DMS79 (cell line): ENCODE data around the gene RSPRY1.
"Not testable (repeated sequence)": the region's sequence is repeated elsewhere in the genome, so short reads cannot be mapped to it uniquely, and the experiment has no call there.

Experiments used
- DNase-seq: peaks from one replicate; lab custom pipeline; 2025; lab: John Stamatoyannopoulos, UW

Gene RSPRY1

DNA sequence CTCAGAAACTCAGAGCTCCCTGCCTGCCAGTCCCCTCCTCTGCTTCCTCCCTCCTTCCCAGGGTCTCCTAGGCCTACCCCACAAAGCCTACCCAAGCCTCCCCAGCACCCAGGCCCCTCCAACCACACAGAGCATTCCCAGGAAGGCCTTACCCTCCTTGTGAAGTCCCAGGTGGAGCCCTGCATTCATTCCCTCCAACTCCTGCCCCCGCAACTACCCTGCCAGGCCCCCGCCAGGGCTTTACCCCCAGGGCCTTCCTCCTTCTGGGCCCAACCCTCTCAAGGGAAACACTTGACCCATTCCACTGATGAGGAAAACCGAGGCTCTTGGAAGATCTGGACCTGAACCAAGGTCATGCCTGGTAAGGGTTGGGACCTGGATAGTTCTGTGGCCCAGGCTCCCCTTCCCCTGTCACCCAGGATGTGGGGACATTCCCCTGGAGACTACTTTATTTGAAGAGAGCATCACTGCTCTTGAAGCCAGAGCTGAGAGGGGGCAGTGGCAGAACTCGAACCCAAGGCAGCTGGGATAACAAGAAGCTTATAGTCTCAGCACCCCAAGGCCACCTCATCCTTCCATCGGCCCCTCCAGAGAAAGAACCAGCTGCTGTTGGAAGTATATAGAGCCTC lies 85.9 kb downstream of the RSPRY1 start:
- DNase-seq, result no peak

DNA sequence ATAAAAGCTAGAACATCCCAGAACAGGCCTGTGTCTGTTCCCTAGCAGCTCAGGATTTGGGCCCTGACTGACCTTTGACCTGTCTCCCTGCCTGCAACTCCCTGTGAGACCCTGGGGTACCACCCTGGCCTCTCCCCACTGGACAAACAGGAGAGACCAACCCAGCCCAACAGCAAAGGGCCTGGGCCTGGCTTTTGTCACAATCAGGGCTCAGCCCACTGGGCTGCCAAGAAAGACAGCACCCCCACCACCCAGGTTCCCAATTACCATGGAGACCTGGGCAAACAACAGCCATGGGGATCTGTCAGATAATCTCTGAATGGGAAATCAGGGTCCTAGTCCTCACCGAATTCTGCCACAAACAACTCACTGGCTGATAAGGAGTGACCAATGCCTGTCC lies 87.2 kb downstream of the RSPRY1 start:
- DNase-seq, result no peak

GRCh38 chr16:57273826-57274225 lies 87.7 kb downstream of the RSPRY1 start:
- DNase-seq, result no peak

DNA sequence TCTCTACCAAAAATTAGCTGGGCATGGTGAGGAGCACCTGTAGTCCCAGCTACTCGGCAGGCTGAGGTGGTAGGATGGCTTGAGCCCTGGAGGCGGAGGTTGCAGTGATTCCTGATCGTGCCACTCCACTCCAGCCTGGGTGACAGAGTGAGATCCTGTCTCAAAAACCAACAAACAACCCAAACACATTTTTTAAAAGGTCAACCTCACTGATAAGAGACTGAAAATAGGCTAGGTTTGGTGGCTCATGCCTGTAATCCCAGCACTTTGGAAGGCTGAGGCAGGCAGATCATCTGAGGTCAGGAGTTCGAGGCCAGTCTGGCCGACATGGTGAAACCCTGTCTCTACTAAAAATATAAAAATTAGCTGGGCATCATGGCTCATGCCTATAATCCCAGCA lies 89.8 kb downstream of the RSPRY1 start:
- not testable (repeated sequence) for DNase-seq

- DNase-seq, result no peak
Observed at GRCh38 chr16:57276596-57276995, 90.5 kb downstream of the RSPRY1 start.

GRCh38 chr16:57277586-57277985 lies 91.5 kb downstream of the RSPRY1 start:
- DNase-seq, result no peak

DNA sequence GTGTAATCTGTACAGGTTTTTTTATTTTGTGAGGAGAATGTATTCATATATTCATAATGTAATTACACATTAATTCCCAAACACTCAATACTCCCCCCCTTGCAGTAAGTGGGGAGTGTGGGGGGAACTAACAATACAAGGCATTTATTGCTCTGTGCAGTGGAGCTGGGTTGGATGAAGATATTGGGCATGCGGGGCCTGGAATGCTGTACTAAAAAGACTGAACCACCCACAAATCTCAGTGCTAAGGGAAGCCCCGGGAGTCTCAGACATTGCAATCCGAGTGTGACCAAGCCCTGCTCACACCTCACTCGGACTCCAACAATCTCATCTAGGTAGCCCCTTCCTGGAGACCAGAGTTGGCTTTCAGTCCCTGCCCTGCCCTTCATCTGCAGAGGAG lies 92.4 kb downstream of the RSPRY1 start:
- DNase-seq, result no peak

- no peak for DNase-seq
Observed at GRCh38 chr16:57279780-57280638, 93.9 kb downstream of the RSPRY1 start.

DNA sequence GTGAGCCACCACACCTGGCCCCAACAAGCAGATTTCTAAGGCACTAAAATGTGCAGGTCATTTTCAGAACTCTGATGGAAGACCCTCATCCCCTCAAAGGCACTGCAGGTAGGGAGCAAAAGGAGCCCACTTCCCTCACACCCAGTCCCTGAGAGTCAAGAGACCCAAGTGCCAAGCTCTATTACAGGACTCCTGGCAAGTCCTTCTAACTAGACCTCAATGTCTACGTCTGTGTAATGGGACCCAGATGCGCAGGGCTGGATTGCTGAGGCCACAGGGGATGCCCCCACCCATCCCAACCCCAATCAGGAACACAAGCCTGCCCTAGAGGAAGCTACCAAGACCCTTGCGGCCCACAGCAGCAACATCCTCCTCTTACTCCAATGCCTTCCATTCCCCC lies 95.7 kb downstream of the RSPRY1 start:
- DNase-seq, result no peak

- no peak for DNase-seq
Observed at GRCh38 chr16:57282510-57283213, 96.5 kb downstream of the RSPRY1 start.

DNA sequence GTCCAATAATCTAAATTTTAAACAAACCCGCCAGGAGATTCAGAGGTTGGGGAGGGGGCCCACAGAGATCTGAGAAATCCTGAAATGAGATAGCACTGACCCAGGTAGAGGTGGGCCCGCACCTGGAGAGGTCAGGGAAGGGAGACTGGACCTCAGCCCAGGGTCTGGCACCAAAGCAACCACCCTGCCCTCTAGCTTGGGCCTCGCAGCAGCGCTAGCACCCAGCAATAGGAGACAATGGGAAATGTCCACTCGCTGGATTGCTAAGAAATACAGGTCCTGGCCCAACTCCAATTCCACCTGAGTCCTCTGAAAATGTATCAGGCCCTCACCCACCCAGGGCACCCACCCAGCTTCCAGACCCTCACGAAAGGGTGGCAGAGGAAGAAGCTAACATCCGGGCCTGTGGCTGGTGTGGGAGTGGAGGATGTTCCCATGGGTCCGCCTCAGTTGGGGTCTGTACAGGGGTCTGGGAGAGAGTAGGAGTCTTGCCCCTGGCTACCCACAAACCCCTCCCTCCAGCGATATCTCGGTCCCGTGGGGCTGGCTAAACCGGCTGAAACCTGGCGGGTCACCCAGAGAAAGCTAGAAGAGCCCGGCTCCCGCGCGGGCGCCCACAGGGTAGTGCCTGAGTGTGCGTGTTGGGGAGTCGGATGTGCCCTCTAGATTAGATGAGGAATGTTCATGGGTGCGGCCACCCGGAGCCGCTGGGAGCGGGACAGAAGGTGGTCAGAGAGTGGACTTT lies 97.3 kb downstream of the RSPRY1 start:
- no peak for DNase-seq

DNA sequence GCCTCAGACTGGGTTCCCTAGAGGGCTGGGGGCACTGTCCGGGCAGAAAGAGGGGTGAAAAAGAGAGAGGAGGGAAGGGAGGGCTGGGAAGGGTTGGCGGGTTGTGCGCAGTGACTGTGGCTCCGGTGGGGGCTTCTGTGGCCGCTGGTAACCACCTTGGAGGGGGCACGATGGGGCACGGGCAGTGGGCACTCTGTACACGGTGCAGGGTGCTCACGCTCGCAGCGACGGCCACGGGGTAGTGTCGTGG lies 97.8 kb downstream of the RSPRY1 start:
- no peak for DNase-seq

GRCh38 chr16:57284209-57284951 lies 98.3 kb downstream of the RSPRY1 start, which contains the start of gene PLLP:
TSS of gene PLLP (minus strand) at chr16:57284672. CDS start at chr16:57284540, 132 bp downstream.
- DNase-seq, result no peak

GRCh38 chr16:57284952-57285363 lies 98.8 kb downstream of the RSPRY1 start:
- DNase-seq, result no peak

GRCh38 chr16:57285379-57285778 lies 99.2 kb downstream of the RSPRY1 start:
- DNase-seq, result no peak

DNA sequence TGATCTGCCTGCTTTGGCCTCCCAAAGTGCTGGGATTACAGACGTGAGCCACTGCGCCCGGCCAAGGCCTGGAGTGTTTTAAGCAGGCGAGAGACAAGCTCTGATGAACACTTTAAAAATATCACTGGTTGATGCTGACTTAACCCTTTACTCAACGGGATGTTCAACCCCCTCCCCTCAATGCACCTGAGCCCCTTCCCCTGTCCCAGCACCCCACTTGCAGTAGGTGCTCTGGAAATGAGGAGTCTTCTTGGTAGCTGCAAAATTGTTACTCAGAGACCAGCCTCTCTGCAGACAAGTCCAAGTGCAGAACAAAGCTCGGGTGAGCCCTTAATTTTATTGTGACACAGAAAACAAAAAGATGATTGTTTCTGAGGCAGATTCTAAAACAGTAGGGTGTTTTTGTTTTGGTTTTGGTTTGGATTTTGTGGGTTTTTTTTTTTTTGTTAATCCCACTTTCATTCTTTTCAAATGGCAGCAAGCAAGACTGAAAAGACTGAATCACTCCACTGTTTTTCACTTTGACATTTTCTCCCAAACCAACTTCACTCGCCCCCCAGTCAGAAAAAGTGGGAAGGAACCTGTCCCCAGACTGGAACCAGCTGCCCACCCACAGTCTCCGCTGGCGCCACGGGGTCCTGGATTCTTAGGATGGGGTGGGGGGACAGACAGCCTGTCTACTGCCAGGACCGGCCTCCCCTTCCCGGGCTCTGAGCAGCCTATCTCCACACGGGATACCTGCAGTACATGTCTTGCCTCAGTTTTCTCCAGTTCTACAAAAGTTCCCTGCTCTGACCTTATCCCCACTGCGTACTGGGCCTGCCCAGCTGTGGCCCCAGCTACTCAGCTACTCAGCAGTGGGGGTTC lies 103.5 kb downstream of the RSPRY1 start:
- no peak for DNase-seq
